HG03571 (cell line): ENCODE measurements around the gene CRLF1.

Source experiments
- ATAC-seq: cut with Tn5 transposase; IDR thresholded peaks from one replicate; pipeline ENCODE4 v1.9.1; 2021; ENCODE audit not compliant: unreplicated experiment

CRLF1 gene

GRCh38 chr19:18636969-18637629 is 30.5 kb upstream of the CRLF1 start, which contains the start of gene KLHL26:
KLHL26 (plus strand) TSS chr19:18637028; CDS start chr19:18637055, 27 bp downstream.
- ATAC-seq, result no peak

GRCh38 chr19:18636183-18636968 is 29.8 kb upstream of the CRLF1 start:
- ATAC-seq, result peak; percentile 72

- ATAC-seq, result no peak
Measured at GRCh38 chr19:18635831-18636182, 29.2 kb upstream of the CRLF1 start.

- no peak for ATAC-seq
Measured at GRCh38 chr19:18634612-18635297, 28.2 kb upstream of the CRLF1 start.

- ATAC-seq, result no peak
Measured at GRCh38 chr19:18633321-18633720, 26.7 kb upstream of the CRLF1 start.

- no peak for ATAC-seq
Measured at GRCh38 chr19:18629166-18630088, 22.8 kb upstream of the CRLF1 start.

- no peak for ATAC-seq
Measured at GRCh38 chr19:18626906-18627305, 20.3 kb upstream of the CRLF1 start.

- no peak for ATAC-seq
Measured at GRCh38 chr19:18620902-18621301, 14.3 kb upstream of the CRLF1 start.

GRCh38 chr19:18620311-18620710 is 13.7 kb upstream of the CRLF1 start:
- no peak for ATAC-seq

- no peak for ATAC-seq
Measured at GRCh38 chr19:18618236-18618635, 11.6 kb upstream of the CRLF1 start.

- ATAC-seq, result no peak
Measured at GRCh38 chr19:18617562-18617961, 11.0 kb upstream of the CRLF1 start.

- no peak for ATAC-seq
Measured at GRCh38 chr19:18616023-18616422, 9.4 kb upstream of the CRLF1 start.

- ATAC-seq, result no peak
Measured at GRCh38 chr19:18613589-18614234, 7.1 kb upstream of the CRLF1 start.

GRCh38 chr19:18612772-18613588 is 6.4 kb upstream of the CRLF1 start, which contains the start of gene TMEM59L:
TMEM59L (plus strand) TSS chr19:18612870; CDS start chr19:18612959, 89 bp downstream.
- no peak for ATAC-seq

GRCh38 chr19:18612051-18612771 is 5.6 kb upstream of the CRLF1 start:
- ATAC-seq, result no peak

- ATAC-seq, result no peak
Measured at GRCh38 chr19:18611327-18612050, 4.9 kb upstream of the CRLF1 start.

- no peak for ATAC-seq
Measured at GRCh38 chr19:18610556-18611326, 4.1 kb upstream of the CRLF1 start.

GRCh38 chr19:18610245-18610555 is 3.6 kb upstream of the CRLF1 start:
- no peak for ATAC-seq
